ENCODE data around the gene ADAMTSL2.

The ADAMTSL2 gene

GRCh38 chr9:133589454-133590227 lies 55.1 kb downstream of the ADAMTSL2 start:
- peak in 1 of 2 donors; percentile 6 for DNase-seq (ENCODE audit: low read depth in 2 of 2)

- DNase-seq (ENCODE audit: low read depth in 2 of 2): no peak
Observed at GRCh38 chr9:133590231-133590855, 55.8 kb downstream of the ADAMTSL2 start.

GRCh38 chr9:133591116-133591910 lies 56.8 kb downstream of the ADAMTSL2 start:
- DNase-seq (ENCODE audit: low read depth in 2 of 2): no peak

DNA sequence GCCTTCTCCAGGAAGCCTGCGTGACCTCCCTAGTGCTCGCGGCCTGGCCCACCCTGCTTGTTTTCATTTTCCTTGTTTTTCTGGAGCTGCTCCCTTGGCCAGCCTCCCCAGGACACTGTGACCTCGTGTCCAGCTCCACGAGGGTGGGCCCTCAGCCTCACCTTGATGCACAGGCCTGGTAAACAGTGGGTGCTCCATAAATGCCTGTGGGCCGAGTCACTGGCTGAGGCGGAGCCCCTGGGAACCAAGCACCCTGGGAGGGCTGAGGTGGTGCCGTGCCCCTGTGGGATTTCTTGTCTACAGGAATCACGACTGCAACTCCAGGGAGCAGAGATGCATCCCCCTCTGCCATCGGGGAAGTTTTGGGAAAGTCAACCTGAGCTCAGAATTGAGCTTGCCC lies 57.5 kb downstream of the ADAMTSL2 start:
- DNase-seq (ENCODE audit: low read depth in 2 of 2): no peak

DNA sequence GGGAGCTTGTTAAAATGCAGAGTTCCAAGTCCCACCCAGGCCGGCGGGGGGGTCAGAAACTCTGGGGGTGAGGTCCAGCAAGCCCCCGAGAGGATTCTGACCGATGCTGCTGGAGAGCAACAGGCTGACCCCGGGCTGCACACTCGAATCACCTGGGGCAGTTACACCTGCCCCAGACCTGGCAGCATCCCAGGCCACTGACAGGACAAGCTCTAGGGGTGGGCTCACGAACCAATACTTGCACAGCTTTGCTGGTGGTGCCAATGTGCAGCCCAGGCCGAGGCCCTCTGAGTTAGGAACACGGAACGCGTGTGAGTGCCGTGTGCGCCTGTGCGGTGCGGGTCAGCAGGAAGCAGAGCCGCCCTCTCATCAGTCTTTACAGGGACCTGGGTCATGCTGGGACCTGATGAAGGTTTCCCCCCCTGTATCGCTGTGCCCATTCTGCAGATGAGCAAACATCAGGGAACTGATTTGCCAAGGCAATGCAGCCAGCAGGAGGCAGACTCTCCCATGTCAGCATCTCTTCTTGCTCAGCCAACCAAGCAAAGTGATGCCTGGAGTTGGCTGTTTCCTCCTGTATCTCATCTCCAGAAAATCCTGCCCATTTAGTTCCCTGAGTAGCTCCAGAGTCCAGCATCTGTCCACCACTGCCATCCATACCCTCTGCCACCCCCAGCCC lies 58.4 kb downstream of the ADAMTSL2 start:
- no peak for DNase-seq (ENCODE audit: low read depth in 2 of 2)

DNA sequence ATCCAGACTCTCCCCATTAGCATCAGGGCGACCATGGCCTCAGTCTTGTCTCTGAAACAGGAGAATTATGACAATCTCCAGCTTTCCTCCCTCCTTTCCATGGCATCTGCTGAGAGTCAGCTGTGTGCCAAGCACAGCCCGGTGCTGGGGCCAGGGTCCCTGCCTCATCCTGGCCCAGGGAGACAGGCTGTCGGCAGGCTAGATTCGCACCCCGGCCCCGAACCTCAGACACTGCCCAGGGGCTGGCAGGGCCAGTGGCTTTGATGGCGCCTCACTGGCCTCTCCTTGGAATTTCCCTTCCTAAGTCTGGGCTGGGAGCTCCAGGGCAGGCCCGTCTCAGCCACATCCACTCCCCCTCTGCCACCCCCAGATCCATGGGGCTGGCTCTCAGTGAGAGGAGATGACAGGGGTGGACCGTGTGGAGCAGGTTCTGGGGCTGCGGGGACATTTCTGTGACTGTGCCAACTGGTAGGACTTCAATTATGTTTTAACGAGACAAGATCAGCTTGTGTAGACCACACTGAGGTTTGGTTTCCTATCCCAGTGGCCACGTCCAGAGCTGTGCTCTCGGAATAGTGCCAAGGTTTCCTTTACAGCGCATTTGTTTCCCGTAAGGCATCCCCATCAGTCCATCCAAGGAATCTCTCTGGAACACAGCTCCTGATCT lies 59.2 kb downstream of the ADAMTSL2 start:
- no peak for DNase-seq (ENCODE audit: low read depth in 2 of 2)

DNA sequence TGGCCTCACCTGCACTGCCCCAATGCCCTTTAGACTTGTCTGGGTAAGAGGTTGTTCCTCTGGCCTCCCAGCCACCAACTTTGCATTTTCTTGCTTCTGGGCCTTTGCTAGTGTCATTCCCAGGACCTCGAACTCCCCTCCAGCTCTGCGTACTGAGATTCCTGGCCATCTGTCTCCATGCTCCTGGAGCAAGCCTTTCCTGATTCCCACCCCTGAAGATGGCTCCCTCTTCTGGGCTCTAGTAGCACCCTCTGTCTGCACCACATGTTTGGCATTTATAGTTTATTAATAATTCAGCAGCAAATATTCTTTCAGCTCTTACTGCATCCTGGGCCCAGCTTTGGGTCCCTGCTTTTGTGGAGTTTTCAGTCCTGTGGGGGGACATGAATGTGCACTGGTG lies 59.8 kb downstream of the ADAMTSL2 start:
- DNase-seq (ENCODE audit: low read depth in 2 of 2): no peak

DNA sequence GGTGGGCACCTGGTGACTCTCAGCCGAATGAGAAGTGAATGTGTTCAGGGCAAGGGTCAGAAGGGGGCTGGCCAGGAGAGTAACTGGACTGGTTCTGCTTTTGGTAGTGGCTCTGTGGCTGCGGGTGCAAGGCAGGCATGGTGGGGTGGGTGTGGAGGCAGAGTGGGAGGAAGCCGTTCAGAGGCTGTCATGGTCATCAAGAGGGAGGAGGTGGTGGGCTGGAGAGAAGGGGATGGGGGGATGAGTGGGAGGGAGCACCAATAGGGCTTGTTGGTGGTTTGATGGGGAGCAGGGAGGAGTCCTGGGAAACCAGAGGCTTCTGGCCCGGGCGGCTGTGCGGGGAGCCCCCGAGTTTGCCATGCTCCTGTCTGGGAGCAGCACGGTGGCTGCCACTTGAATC lies 61.4 kb downstream of the ADAMTSL2 start:
- no peak for DNase-seq (ENCODE audit: low read depth in 2 of 2)

- no peak for DNase-seq (ENCODE audit: low read depth in 2 of 2)
Observed at GRCh38 chr9:133597316-133597957, 62.9 kb downstream of the ADAMTSL2 start.

- no peak for DNase-seq (ENCODE audit: low read depth in 2 of 2)
Observed at GRCh38 chr9:133598978-133599377, 64.5 kb downstream of the ADAMTSL2 start.

DNA sequence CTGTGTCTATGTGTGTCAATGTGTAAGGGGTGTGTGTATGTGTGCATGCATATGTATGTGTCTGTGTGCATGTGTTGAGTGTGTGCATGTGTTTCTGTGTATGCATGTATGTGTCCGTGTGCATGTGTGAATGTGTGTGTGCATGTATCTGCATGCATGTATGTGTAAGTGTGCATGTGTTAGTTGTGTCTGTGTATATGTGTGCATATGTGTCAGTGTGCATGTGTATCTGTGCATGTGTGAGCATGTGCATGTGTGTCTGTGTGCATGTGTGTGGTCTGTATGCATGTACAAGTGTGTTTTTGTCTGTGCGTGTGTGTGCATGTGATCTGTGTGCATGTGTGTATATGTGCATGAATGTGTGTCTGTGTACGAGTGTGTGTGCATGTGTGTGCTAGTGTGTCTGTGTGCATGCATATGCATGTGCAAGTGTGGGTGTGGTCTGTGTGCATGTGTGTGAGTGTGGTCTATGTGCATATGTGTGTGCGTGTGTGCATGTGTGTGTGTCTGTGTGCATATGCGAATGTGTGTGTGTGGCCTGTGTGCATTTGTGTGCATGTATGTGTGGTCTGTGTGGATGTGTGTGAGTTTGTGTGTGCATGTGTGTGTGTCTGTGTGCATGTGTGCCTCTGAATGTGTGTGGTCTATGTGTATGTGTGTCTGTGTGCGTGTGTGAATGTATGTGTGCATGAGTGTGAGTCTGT lies 65.1 kb downstream of the ADAMTSL2 start:
- no peak for DNase-seq (ENCODE audit: low read depth in 2 of 2)

- no peak for DNase-seq (ENCODE audit: low read depth in 2 of 2)
Observed at GRCh38 chr9:133600739-133601138, 66.2 kb downstream of the ADAMTSL2 start.

- DNase-seq (ENCODE audit: low read depth in 2 of 2): no peak
Observed at GRCh38 chr9:133601746-133602145, 67.2 kb downstream of the ADAMTSL2 start.

GRCh38 chr9:133602277-133602676 lies 67.8 kb downstream of the ADAMTSL2 start:
- DNase-seq (ENCODE audit: low read depth in 2 of 2): no peak

GRCh38 chr9:133603135-133603927 lies 68.8 kb downstream of the ADAMTSL2 start:
- no peak for DNase-seq (ENCODE audit: low read depth in 2 of 2)

- DNase-seq (ENCODE audit: low read depth in 2 of 2): peak; percentile 8 to 18
Observed at GRCh38 chr9:133604214-133604613, 69.7 kb downstream of the ADAMTSL2 start.

DNA sequence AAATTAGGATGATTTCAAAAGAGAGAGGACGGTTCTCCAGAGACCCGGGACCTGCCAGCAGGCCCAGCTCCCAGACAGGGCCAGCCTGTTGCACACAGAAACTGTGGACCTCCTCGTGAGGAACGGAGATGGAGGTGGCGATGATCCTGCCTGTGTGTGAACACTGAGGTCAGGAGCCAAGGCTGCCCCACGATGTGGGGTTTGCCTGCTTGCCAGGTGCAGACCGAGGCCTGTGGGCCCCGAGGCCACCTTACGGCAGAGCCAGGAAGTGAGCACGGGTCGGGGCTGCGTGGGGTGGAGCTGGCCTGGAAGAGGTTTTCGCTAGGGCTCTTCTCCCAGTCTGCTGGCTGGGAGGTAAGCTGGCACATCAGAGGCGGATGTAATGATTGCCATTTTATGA lies 70.4 kb downstream of the ADAMTSL2 start:
- no peak for DNase-seq (ENCODE audit: low read depth in 2 of 2)

DNA sequence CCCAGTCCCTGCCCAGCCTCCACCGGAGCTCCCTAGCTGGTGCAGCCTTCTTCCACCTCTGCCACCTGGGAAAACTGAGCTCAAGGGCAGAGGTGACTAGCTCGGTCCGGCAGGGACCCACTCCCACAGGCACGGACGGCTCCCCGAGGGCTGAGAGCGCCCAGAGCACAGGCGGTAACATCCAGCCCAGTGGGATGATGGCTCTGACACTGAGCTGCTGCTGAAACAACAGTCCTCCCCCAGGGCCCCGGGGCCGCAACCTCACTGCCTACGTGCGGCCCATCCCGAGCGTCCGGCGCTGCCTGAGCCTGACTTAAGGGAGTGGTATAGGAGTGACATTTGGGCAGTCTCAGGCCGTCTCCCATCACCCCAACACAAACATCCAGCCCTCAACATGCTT lies 70.9 kb downstream of the ADAMTSL2 start:
- DNase-seq (ENCODE audit: low read depth in 2 of 2): no peak

GRCh38 chr9:133605856-133606707 lies 71.6 kb downstream of the ADAMTSL2 start:
- no peak for DNase-seq (ENCODE audit: low read depth in 2 of 2)
